AG04449 (cell line): Measurements from ENCODE around the gene SELENON.

Experiments used
- CTCF ChIA-PET: fragments of 350-600 bp; formaldehyde crosslinking; extraction: SDS; loops from one replicate; lab custom pipeline; 2021; ENCODE audit warnings: antibody characterized with exemption; lab: Yijun Ruan, JAX
- POLR2A ChIA-PET: fragments of 400-600, 350-600 bp; formaldehyde crosslinking; extraction: SDS; loops from one replicate; lab custom pipeline; 2020; ENCODE audit warnings: antibody characterized with exemption, inconsistent platforms; lab: Yijun Ruan, JAX
- DNase-seq: peaks from one replicate; pipeline ENCODE4 v3.0.0-alpha.2; 2010; ENCODE audit warnings: low read depth, low spot score
- H3K4me3 ChIP-seq: 2 replicates; pipeline ENCODE4 v1.5.1; 2011; ENCODE audit warnings: low read depth, mild to moderate bottlenecking, control low read depth, low read length
- TF ChIP-seq, protein P1 (sequence below): IDR thresholded peaks from one replicate; pipeline ENCODE4 v1.5.1; 2011; ENCODE audit warnings: mild to moderate bottlenecking, moderate library complexity, low read length, control low read depth, inconsistent platforms; ENCODE audit not compliant: insufficient read depth; ENCODE audit errors: missing control alignments

The SELENON gene, protein sequence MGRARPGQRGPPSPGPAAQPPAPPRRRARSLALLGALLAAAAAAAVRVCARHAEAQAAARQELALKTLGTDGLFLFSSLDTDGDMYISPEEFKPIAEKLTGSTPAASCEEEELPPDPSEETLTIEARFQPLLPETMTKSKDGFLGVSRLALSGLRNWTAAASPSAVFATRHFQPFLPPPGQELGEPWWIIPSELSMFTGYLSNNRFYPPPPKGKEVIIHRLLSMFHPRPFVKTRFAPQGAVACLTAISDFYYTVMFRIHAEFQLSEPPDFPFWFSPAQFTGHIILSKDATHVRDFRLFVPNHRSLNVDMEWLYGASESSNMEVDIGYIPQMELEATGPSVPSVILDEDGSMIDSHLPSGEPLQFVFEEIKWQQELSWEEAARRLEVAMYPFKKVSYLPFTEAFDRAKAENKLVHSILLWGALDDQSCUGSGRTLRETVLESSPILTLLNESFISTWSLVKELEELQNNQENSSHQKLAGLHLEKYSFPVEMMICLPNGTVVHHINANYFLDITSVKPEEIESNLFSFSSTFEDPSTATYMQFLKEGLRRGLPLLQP

DNA sequence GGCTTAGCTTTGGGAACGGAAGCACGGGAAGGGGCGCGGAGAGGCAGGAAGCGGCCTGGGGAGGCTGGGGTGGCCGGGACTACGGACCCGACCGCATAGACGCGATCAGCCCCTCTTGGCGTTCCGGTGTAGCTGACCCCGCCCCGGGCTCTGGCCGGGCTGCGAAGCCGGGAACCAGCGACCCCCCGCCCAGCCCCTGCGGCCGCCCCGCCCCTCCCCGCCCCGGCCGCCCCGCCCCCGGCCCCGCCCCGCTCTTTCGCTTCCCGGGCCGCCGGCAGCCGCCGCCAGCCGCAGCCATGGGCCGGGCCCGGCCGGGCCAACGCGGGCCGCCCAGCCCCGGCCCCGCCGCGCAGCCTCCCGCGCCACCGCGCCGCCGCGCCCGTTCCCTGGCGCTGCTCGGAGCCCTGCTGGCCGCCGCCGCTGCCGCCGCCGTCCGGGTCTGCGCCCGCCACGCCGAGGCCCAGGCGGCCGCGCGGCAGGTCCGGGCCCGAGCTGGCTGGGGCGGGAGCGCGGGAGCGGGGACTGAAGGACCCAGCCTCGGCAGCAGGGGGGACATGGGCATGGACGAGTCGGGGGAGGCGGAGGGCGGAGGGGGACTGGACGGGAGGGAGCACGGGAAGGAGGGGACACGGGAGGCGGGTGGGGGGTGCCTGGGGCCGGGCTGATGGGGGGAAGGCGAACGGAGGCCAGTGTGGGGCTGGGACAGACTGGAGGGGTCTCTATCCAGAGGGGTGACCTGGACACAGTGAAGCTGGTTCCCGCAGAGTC is at the start of gene SELENON:
Gene SELENON (plus strand): TSS at position 259 of the 768 bp plus-strand sequence. CDS start 38 bp downstream, at position 297.
- TF ChIP-seq, protein P1, sequence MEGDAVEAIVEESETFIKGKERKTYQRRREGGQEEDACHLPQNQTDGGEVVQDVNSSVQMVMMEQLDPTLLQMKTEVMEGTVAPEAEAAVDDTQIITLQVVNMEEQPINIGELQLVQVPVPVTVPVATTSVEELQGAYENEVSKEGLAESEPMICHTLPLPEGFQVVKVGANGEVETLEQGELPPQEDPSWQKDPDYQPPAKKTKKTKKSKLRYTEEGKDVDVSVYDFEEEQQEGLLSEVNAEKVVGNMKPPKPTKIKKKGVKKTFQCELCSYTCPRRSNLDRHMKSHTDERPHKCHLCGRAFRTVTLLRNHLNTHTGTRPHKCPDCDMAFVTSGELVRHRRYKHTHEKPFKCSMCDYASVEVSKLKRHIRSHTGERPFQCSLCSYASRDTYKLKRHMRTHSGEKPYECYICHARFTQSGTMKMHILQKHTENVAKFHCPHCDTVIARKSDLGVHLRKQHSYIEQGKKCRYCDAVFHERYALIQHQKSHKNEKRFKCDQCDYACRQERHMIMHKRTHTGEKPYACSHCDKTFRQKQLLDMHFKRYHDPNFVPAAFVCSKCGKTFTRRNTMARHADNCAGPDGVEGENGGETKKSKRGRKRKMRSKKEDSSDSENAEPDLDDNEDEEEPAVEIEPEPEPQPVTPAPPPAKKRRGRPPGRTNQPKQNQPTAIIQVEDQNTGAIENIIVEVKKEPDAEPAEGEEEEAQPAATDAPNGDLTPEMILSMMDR: no peak
- DNase-seq: no peak
- H3K4me3 ChIP-seq: peak within 1 kb of the TSS; percentile 61
- CTCF ChIA-PET: interaction anchor here (1.5 to 24.7 kb wide), 3 partner anchors 10 to 232 kb away, joined by 5 to 468 read pairs (median 77); partner anchors contain the start of gene MAN1C1
- POLR2A ChIA-PET: interaction anchor here (1.2 to 1.4 kb wide), 2 partner anchors 9 to 553 kb away, joined by 3 to 9 read pairs; partner anchors contain the start of gene RSRP1

DNA sequence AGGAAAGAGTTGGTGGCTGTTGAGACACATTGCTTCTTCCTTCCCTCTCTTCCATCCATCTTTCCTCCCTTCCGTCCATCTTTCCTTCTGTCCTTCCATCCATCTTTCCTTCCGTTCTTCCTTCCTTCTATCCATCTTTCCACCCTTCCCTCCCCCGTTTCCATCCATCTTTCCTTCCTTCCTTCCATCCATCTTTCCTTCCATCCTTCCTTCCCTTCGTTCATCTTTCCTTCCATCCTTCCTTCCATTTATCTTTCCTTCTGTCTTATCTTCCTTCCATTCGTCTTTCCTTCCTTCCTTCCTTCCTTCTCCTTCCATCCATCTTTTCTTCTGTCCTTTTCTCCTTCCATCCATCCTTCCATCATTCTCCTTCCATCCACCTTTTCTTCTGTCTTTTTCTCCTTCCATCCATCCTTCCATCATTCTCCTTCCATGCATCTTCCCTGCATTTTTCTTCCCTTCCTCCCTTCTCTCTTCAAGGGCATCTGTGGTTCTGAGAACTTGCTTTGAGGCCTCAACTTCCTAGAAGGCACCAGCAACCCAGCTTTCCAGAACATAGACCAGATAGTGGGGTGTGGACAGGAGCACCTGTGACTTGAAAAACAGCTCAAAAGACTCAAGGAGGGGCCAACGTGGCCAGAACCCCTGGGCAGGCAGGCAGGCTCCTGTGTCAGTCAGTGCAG is 48.9 kb upstream of the SELENON start:
- POLR2A ChIA-PET: no interaction called here

DNA sequence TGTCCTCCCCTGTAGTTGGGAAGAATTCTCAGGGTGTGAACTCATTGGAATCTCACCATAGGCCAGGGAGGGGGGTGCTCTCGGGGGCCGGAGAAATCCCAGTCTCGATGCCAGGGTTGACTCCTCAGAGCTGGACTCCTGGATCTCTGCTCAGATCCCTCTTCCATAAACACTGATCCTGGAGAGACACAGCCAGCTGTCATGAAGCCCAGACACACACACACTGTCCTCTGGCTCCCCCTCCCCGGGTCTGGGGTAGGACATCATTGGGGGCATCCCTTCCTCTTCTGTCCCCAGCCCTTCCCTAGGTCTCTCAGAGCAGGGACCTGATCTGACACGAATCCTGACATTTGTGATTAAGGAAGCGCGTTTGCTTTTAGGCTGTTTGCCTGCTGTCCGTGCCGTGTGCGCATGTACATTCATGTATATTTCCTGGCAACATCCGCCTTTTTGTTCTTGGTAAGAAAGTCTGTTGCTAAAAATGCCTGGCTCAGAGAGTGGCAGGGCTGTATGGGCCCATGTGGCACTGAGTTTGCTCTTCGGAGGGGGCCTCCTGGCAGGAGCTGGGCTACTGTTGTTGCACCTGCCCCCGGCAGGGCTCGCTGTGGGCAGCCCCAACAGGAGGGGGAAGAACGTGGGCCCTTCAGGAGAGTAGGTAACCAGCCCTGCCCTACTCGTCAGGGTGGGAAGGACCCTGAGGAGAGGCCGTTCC is 45.4 kb upstream of the SELENON start:
- TF ChIP-seq, protein P1: no peak
- POLR2A ChIA-PET: no interaction called here
- no peak for DNase-seq
- CTCF ChIA-PET: interaction anchor here (1.3 kb wide), 1 partner anchor 182 kb away, joined by 3 read pairs; no protein-coding TSS in a partner anchor
- no peak overlapping the region for H3K4me3 ChIP-seq

More for the DNA sequence above, 48.9 kb upstream of the SELENON start:
- CTCF ChIA-PET: no interaction called here
- no peak for DNase-seq
- no peak overlapping the region for H3K4me3 ChIP-seq
- TF ChIP-seq, protein P1: no peak

DNA sequence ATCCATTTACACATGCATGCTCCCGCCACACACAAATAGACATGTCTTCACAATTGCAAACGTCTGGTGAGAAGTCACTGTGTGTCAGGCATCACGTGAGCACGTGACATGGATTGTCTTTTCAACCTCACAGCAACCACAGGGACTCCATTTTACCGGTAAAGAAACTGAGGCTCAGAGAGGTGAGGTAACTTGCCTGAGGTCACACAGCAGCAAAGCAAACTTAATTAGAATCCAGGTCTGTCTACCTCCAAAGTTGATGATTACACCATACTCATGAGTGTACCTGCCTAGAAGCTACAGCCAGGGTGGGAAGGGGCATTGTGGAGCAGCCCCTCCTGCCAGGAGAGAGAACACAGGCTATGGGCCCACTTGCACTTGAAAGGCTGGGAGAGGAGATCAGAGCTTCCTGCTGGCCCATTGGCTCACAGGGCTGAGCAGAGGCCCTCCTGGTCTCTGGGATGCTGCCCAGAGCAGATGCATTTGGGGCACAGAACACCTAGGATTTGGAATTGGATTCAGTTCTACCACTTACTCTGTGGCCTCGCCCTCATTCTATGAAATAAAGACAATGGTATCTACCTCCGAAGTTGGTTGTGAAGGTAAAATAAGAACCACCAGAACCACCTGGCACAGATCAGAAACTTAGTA is 44.4 kb upstream of the SELENON start:
- ChIA-PET POLR2A (no interaction called here), CTCF (no interaction called here)
- TF ChIP-seq, protein P1: no peak
- no peak for DNase-seq
- no peak overlapping the region for H3K4me3 ChIP-seq

DNA sequence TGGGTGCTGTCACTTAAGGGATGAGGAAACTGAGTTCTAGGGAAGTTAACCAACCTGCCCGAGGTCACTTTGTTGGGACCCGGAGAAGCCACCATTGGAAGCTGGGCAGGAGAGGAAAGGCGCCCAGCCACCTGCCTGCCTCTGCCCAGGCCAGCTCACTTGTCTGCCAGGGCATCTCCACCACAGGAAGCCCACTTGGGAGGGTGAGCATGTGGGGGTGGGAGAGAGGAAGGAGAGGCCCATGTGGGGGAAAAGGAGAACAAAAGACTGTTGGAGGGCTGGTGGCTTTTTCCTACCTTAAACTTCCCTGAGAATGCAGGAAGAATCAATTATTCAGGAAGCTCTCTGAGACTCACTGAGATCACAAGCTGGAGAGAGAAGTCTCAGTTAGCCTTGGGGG is 43.8 kb upstream of the SELENON start:
- no peak for DNase-seq
- TF ChIP-seq, protein P1: no peak
- CTCF ChIA-PET: no interaction called here
- H3K4me3 ChIP-seq: no peak overlapping the region
- POLR2A ChIA-PET: no interaction called here
